ENCODE results near the gene NKIRAS2. TPM values are rescaled to one million over a fixed set of nuclear protein-coding genes. Genes with fewer than 3 reads are reported as not detected.
A peak's percentile ranks its signal among the peaks of the same experiment; 100 is the strongest.

The NKIRAS2 gene
- total RNA-seq = 30.3 TPM

- peak; percentile 79 for ATAC-seq
Observed at GRCh38 chr17:42019509-42020404, at the start of gene NKIRAS2. Gene NKIRAS2 (plus strand): TSS chr17:42020090. CDS start chr17:42021578, 1,488 bp downstream.

GRCh38 chr17:41970901-41971331 is 49.0 kb upstream of the NKIRAS2 start:
- no peak for ATAC-seq

- no peak for ATAC-seq
Observed at GRCh38 chr17:41971721-41972523, 48.0 kb upstream of the NKIRAS2 start.

- peak; percentile 72 for ATAC-seq
Observed at GRCh38 chr17:41972571-41973407, 47.1 kb upstream of the NKIRAS2 start.

GRCh38 chr17:41973408-41973811 is 46.5 kb upstream of the NKIRAS2 start:
- no peak for ATAC-seq

- ATAC-seq = no peak
Observed at GRCh38 chr17:41974031-41974430, 45.9 kb upstream of the NKIRAS2 start.

GRCh38 chr17:41974658-41975057 is 45.2 kb upstream of the NKIRAS2 start:
- no peak for ATAC-seq

- ATAC-seq = no peak
Observed at GRCh38 chr17:41975099-41976083, 44.5 kb upstream of the NKIRAS2 start.

- ATAC-seq = peak; percentile 79
Observed at GRCh38 chr17:41976142-41976768, 43.6 kb upstream of the NKIRAS2 start.

GRCh38 chr17:41977991-41978390 is 41.9 kb upstream of the NKIRAS2 start:
- ATAC-seq = peak; percentile 52

- peak; percentile 49 for ATAC-seq
Observed at GRCh38 chr17:41982026-41982760, 37.7 kb upstream of the NKIRAS2 start.

- ATAC-seq = no peak
Observed at GRCh38 chr17:41984454-41984853, 35.4 kb upstream of the NKIRAS2 start.

- no peak for ATAC-seq
Observed at GRCh38 chr17:41985919-41986318, 34.0 kb upstream of the NKIRAS2 start.

GRCh38 chr17:41986634-41987033 is 33.3 kb upstream of the NKIRAS2 start:
- ATAC-seq = no peak

- peak; percentile 30 for ATAC-seq
Observed at GRCh38 chr17:41987642-41988041, 32.2 kb upstream of the NKIRAS2 start.

- no peak for ATAC-seq
Observed at GRCh38 chr17:41988418-41988817, 31.5 kb upstream of the NKIRAS2 start.

GRCh38 chr17:41989702-41990419 is 30.0 kb upstream of the NKIRAS2 start:
- ATAC-seq = no peak

- ATAC-seq = no peak
Observed at GRCh38 chr17:41992576-41992975, 27.3 kb upstream of the NKIRAS2 start.

- no peak for ATAC-seq
Observed at GRCh38 chr17:41996855-41997164, 23.1 kb upstream of the NKIRAS2 start.

- ATAC-seq = no peak
Observed at GRCh38 chr17:41998497-41998896, 21.4 kb upstream of the NKIRAS2 start.

Data from esophagus mucosa (tissue), 1 donor.